Lower lobe of right lung (tissue), 2 donors: ENCODE data around the gene STAT5A. TPM values are rescaled to one million over a fixed set of nuclear protein-coding genes. Genes with fewer than 3 reads are reported as not detected.

Source experiments
- ATAC-seq, 2 donors: fragments of 200-7000 bp; cut with Tn5 transposase; one replicate each; pipeline ENCODE4 v1.9.1; 2020 to 2022; ENCODE audit warnings: mild to moderate bottlenecking in 2 of 2, moderate library complexity in 2 of 2
- DNase-seq: peaks from one replicate; pipeline ENCODE4 v3.0.0-alpha.2; 2020
- H3K27ac ChIP-seq: fragments of 200-600 bp; one replicate; pipeline ENCODE4 v1.8.0; 2022
- H3K27me3 ChIP-seq: fragments of 200-600 bp; one replicate; pipeline ENCODE4 v1.8.0; 2022; ENCODE audit warnings: low read depth
- H3K36me3 ChIP-seq: fragments of 200-600 bp; one replicate; pipeline ENCODE4 v1.8.0; 2022; ENCODE audit warnings: mild to moderate bottlenecking
- H3K4me1 ChIP-seq: fragments of 200-600 bp; one replicate; pipeline ENCODE4 v1.8.0; 2022
- H3K4me3 ChIP-seq: fragments of 200-600 bp; one replicate; pipeline ENCODE4 v1.8.0; 2022; ENCODE audit warnings: mild to moderate bottlenecking
- H3K9me3 ChIP-seq: fragments of 200-600 bp; one replicate; pipeline ENCODE4 v1.8.0; 2022
- CTCF ChIP-seq: fragments of 200-600 bp; IDR thresholded peaks from one replicate; pipeline ENCODE4 v1.8.0; 2022; ENCODE audit warnings: antibody characterized with exemption, mild to moderate bottlenecking
- intact Hi-C: fragments of 100-400 bp; cut with DNase I; formaldehyde crosslinking; loops from one replicate; pipeline ENCODE4 v1.11.0; 2022
- total RNA-seq: library from RNA; stranded (reverse); fragmentation: NEBNext Ultra II Directional; extraction: Animal tissue kit (Norgen Biotek cat#: 25700); gene quantifications from one replicate; pipeline ENCODE4 v1.2.1, GENCODE V29; 2021
- donor health status: DM: no; HTN: yes; CAD: no; lungs with severe emphysema.

Gene STAT5A
- total RNA-seq, 1 donor from 2014 or later = 53.3 TPM

- intact Hi-C loops = no loop called here
- no peaks in the 10 kb centered on the region for H3K27me3 ChIP-seq
- TF ChIP-seq CTCF = no peak
- no peak overlapping the region for H3K4me3 ChIP-seq
- no peak for ATAC-seq
- H3K36me3 ChIP-seq = no peaks in the 10 kb centered on the region
- no peak for DNase-seq
- H3K27ac ChIP-seq = no peak overlapping the region
- no peaks in the 10 kb centered on the region for H3K9me3 ChIP-seq
- H3K4me1 ChIP-seq = peaks cover 26% of the 10 kb centered on the region
Observed at GRCh38 chr17:42281571-42282096, 6.7 kb upstream of the STAT5A start.

- peaks cover 28% of the 10 kb centered on the region for H3K4me1 ChIP-seq
- no peak for TF ChIP-seq CTCF
- H3K36me3 ChIP-seq = no peaks in the 10 kb centered on the region
- no peak overlapping the region for H3K27ac ChIP-seq
- DNase-seq (no peak), ATAC-seq (no peak)
- H3K9me3 ChIP-seq = no peaks in the 10 kb centered on the region
- H3K4me3 ChIP-seq = no peak overlapping the region
- H3K27me3 ChIP-seq = no peaks in the 10 kb centered on the region
- intact Hi-C loops = no loop called here
Observed at GRCh38 chr17:42282478-42283080, 5.7 kb upstream of the STAT5A start.

GRCh38 chr17:42283241-42284023 lies 4.9 kb upstream of the STAT5A start:
- no peaks in the 10 kb centered on the region for H3K36me3 ChIP-seq
- no peak for TF ChIP-seq CTCF
- DNase-seq (no peak), ATAC-seq (no peak)
- H3K27me3 ChIP-seq = no peaks in the 10 kb centered on the region
- intact Hi-C loops = no loop called here
- peaks cover 32% of the 10 kb centered on the region for H3K4me1 ChIP-seq
- H3K9me3 ChIP-seq = no peaks in the 10 kb centered on the region
- peak overlapping the region; percentile 49 for H3K27ac ChIP-seq
- no peak overlapping the region for H3K4me3 ChIP-seq

- ATAC-seq = no peak
- Histone ChIP-seq H3K27me3 (no peaks in the 10 kb centered on the region), H3K36me3 (no peaks in the 10 kb centered on the region), H3K27ac (peak overlapping the region; percentile 49), H3K9me3 (no peaks in the 10 kb centered on the region), H3K4me1 (peaks cover 37% of the 10 kb centered on the region), H3K4me3 (no peak overlapping the region)
- TF ChIP-seq CTCF = no peak
- intact Hi-C loops = no loop called here
- no peak for DNase-seq
Observed at GRCh38 chr17:42284024-42284369, 4.3 kb upstream of the STAT5A start.

GRCh38 chr17:42284566-42284965 lies 3.7 kb upstream of the STAT5A start:
- Histone ChIP-seq H3K27me3 (no peaks in the 10 kb centered on the region), H3K36me3 (no peaks in the 10 kb centered on the region), H3K4me1 (peaks cover 43% of the 10 kb centered on the region), H3K9me3 (no peaks in the 10 kb centered on the region), H3K4me3 (no peak overlapping the region), H3K27ac (no peak overlapping the region)
- TF ChIP-seq CTCF = no peak
- ATAC-seq = no peak
- DNase-seq = no peak
- intact Hi-C loops = no loop called here
